HG02973 (cell line): ENCODE results near the gene PPP1R12B.
"Not testable (repeated sequence)": the region's sequence is repeated elsewhere in the genome, so short reads cannot be mapped to it uniquely, and the experiment has no call there.

Source experiments
- ATAC-seq: cut with Tn5 transposase; IDR thresholded peaks from one replicate; pipeline ENCODE4 v1.9.1; 2021; ENCODE audit warnings: moderate library complexity; ENCODE audit not compliant: unreplicated experiment

The PPP1R12B gene

DNA sequence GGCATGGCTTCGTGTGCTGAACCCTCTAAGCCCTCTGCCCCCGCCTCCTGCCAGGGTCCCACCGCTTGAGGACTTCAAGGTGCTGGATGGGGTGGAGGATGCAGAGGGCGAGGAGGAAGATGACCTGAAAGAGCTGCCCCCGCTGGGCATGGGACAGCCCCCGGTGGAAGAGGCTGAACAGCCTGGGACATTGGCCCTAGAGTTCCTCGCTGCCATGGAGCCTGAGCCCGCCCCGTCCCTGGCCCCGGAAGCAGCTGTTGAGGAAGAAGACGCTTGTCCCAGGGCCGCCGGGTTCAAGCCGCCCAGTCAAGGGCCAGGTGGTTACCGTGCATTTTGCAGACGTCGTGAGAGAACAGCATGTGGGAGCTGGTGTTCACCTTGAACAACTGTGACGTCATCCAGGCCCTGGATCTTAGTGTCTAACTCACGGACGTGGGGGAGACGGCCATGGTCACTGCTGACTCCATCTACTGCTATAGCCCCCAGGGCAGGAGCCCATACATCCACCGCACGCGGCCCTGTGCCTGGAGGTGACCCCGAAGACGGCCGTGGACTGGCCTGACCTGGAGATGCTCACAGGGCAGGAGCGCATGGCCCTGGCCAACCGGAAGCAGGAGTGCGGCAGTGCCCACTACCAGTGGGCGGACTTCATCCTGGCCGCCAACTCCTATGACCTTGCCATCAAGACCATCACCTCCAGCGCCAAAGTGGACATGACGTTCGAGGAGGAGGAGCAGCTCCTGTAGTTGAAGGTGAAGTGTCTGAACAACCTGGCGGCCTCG lies 90.1 kb downstream of the PPP1R12B start:
- ATAC-seq: no peak

GRCh38 chr1:202439308-202439707 lies 90.8 kb downstream of the PPP1R12B start:
- ATAC-seq: no peak

DNA sequence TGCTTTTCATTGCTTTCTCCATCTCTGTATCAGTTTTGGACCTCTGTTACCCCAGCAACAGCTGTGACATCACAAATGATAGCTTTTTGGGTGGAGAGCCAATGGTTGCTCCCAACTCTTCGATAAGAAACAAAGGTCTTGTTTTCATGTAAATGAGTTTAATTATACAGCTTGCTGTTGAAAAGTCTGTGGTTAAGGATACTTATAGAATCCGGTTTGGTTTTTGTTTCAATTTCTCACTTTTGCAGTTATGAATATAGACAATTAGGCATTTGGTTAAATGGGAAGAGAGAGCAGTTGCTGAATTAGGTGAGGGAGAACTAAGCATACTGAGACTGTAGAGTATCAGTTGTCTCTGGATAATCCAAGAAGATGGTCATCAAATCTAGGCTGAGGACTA lies 99.6 kb downstream of the PPP1R12B start:
- ATAC-seq: not testable (repeated sequence)

GRCh38 chr1:202451641-202452040 lies 103.1 kb downstream of the PPP1R12B start:
- not testable (repeated sequence) for ATAC-seq

DNA sequence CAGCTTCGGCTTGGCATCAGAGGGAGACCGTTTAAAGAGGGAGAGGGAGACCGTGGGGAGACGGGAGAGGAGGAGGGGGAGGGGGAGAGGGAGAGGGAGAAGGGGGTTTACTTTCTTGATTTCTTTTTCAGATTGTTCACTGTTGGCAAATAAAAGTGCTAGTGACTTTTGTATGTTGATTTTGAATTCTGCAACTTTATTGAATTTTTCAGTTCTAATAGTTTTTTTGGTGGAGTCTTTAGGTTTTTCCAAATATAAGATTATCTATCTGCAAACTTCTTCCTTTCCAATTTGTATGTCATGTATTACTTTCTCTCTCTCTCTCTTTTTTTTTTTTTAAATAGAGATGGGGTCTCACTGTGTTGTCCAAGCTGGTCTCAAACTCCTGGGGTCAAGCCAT lies 104.0 kb downstream of the PPP1R12B start:
- no peak for ATAC-seq

DNA sequence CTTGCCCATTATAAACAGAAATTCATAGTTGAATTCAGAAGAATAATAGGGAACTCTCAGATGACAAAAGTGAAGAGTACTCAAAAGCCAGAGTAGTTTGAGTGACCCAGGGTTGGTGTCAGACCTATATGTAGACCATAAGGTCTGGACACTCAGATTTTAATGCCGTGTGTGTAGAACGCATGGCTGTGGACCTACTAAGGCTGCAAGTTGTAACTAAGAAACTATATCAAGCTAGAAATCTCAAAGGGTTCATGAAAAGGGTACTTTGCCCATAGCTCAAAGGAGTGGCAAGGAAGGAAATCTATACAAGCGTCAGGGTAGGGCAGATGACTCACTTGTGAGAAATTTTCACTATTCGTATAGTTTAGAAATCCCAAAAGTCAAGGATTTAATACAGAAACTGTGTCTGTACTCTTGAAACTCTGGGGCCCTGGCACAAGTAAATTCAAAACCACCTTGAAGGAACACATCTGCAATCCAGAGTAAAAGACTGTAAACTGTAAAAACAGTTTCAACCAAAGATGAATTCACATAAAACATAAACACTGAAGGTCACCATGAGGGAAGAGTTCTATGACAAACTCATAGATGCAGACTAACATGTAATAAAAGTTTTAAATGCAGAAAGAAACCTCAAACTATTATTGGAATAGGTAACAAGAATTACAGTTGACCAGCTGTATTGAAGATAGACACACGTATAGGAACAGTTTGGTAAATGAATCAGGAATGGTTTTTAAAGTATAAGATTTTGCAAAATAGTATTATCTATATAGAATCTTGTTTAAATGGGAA lies 108.1 kb downstream of the PPP1R12B start:
- not testable (repeated sequence) for ATAC-seq

- not testable (repeated sequence) for ATAC-seq
Observed at GRCh38 chr1:202458651-202459050, 110.2 kb downstream of the PPP1R12B start.

DNA sequence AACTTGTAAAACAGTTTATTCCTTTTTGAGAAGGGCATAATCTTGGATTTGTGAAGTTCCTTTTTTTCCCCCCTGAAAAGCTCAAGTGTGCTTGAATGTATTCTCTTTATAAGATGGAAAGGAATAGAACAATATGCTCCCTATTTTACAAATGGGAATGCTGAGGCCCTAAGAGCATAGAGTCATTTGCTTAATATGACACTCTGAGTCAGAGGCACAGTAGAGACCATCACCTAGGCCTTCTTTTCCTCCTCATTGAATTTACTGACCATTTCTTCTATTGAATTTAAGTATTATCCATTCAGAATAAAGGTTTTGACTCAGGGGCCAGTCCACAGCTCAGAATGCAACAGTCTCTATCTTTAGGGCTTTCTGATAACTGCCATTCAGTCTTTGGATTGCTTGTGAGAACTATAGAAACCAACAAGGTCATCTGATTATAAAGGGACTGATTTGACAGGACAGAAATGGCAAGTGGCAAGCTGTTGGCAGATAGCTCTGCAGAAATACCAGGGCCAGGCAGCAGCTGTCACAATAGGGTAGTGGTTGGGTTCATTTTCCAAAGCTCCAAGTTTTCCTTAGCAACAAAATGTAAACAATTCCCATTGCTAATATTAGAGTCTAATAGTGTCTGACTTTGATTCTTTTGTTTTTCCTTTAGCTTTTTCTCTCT lies 111.1 kb downstream of the PPP1R12B start:
- not testable (repeated sequence) for ATAC-seq

DNA sequence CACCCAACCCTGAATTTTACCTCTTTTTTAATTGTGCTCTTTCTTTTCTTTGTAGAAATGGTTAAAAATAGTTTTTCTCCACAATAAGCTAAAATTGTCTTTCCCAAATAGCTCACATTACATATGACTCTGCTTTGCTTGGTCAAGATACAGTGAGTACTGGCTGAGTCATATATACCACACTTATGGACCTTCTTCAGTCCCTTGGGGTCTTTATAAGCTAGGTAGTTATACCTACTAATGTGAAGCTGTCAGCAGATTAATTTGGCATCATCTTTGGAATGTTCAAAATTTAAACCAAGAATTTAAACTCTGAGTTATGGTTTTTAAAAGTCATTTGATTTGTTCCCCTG lies 111.6 kb downstream of the PPP1R12B start:
- ATAC-seq: not testable (repeated sequence)

- no peak for ATAC-seq
Observed at GRCh38 chr1:202462342-202463076, 114.0 kb downstream of the PPP1R12B start.

GRCh38 chr1:202464153-202464742 lies 115.7 kb downstream of the PPP1R12B start:
- not testable (repeated sequence) for ATAC-seq

DNA sequence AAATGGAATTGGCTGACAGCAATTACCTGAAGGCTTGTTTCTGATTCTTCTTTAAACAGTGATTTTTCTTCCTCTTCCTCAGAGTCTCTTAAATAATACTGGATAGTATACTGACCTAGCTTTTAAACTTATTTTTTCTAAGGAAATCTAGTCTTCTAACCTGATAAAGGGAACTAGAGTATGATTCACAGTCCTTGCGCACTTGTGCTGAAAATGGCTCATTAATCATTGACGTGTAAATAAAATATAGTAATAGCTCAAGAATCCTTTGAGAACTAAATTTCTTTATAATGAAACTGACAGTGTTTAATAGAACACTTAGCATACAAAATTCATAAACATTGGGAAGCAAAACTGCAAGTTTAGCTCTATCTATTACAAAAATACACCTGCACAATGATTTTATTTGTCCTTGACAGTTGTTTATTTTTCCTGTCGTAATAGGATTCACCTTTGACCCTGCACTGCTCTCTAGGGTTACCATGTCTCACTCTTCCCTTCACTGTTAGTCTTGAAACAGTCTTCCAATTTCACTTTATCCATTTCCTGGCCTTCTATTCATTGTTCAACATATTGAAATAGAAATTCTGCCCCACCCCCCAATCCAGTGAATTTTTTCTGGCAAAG lies 117.3 kb downstream of the PPP1R12B start:
- not testable (repeated sequence) for ATAC-seq

DNA sequence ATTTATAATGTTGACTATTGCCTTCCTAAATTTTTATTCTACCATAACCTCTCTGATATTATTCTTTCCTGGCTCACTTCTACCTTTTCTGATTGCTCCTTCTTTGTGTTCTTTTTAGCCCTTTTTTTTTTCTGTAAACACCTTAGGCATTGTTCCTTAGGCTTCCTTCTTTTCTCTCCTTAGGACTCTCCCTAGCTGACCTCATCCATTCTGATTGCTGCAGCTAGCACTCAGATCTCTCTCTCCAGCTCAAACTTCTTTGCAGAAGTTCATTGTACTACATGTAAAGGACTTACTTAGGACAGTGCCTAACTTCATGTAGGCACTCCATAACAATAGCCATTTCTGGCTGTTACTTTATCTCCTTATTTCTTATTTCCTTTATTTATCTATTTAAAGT lies 117.8 kb downstream of the PPP1R12B start:
- ATAC-seq: not testable (repeated sequence)

DNA sequence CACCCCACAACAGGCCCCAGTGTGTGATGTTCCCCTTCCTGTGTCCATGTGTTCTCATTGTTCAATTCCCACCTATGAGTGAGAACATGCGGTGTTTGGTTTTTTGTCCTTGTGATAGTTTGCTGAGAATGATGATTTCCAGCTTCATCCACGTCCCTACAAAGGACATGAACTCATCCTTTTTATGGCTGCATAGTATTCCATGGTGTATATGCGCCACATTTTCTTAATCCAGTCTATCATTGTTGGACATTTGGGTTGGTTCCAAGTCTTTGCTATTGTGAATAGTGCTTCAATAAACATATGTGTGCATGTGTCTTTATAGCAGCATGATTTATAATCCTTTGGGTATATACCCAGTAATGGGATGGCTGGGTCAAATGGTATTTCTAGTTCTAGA lies 118.9 kb downstream of the PPP1R12B start:
- not testable (repeated sequence) for ATAC-seq

GRCh38 chr1:202468695-202469094 lies 120.2 kb downstream of the PPP1R12B start:
- not testable (repeated sequence) for ATAC-seq

- ATAC-seq: not testable (repeated sequence)
Observed at GRCh38 chr1:202469123-202469522, 120.6 kb downstream of the PPP1R12B start.

GRCh38 chr1:202471246-202471645 lies 122.7 kb downstream of the PPP1R12B start:
- no peak for ATAC-seq

- not testable (repeated sequence) for ATAC-seq
Observed at GRCh38 chr1:202472347-202473124, 124.0 kb downstream of the PPP1R12B start.
